ENCODE data around the gene MYH15.

The MYH15 gene

GRCh38 chr3:108334701-108335100, 175.7 kb downstream of the MYH15 start:
- no peak for DNase-seq (ENCODE audit: low read depth in 2 of 2)

GRCh38 chr3:108333961-108334360, 176.4 kb downstream of the MYH15 start:
- no peak for DNase-seq (ENCODE audit: low read depth in 2 of 2)

- DNase-seq (ENCODE audit: low read depth in 2 of 2): no peak
Observed at GRCh38 chr3:108331792-108332191, 178.6 kb downstream of the MYH15 start.
